ENCODE results near the gene BDH1.
"Not testable (repeated sequence)": the region's sequence is repeated elsewhere in the genome, so short reads cannot be mapped to it uniquely, and the experiment has no call there.

BDH1 gene

GRCh38 chr3:197555281-197556261 lies at the start of gene BDH1:
Gene BDH1, minus strand, starts transcription at chr3:197555968. Its CDS starts 9,525 bp downstream, at chr3:197546443.
- peak; percentile 49 for DNase-seq (ENCODE audit: low spot score)

GRCh38 chr3:197603317-197603933 lies 47.7 kb upstream of the BDH1 start:
- DNase-seq (ENCODE audit: low spot score): no peak

GRCh38 chr3:197602351-197602750 lies 46.6 kb upstream of the BDH1 start:
- DNase-seq (ENCODE audit: low spot score): not testable (repeated sequence)

- DNase-seq (ENCODE audit: low spot score): not testable (repeated sequence)
Observed at GRCh38 chr3:197601566-197601840, 45.7 kb upstream of the BDH1 start.

- no peak for DNase-seq (ENCODE audit: low spot score)
Observed at GRCh38 chr3:197600796-197601565, 45.2 kb upstream of the BDH1 start.

GRCh38 chr3:197599089-197599765 lies 43.5 kb upstream of the BDH1 start:
- DNase-seq (ENCODE audit: low spot score): peak; percentile 85

GRCh38 chr3:197598404-197598980 lies 42.7 kb upstream of the BDH1 start:
- no peak for DNase-seq (ENCODE audit: low spot score)

GRCh38 chr3:197597335-197597734 lies 41.6 kb upstream of the BDH1 start:
- no peak for DNase-seq (ENCODE audit: low spot score)

GRCh38 chr3:197595470-197596185 lies 39.9 kb upstream of the BDH1 start:
- no peak for DNase-seq (ENCODE audit: low spot score)

- no peak for DNase-seq (ENCODE audit: low spot score)
Observed at GRCh38 chr3:197593046-197593380, 37.2 kb upstream of the BDH1 start.

GRCh38 chr3:197592361-197593045 lies 36.7 kb upstream of the BDH1 start:
- DNase-seq (ENCODE audit: low spot score): no peak

GRCh38 chr3:197591816-197592215 lies 36.0 kb upstream of the BDH1 start:
- no peak for DNase-seq (ENCODE audit: low spot score)

GRCh38 chr3:197590313-197590962 lies 34.7 kb upstream of the BDH1 start:
- DNase-seq (ENCODE audit: low spot score): no peak

- no peak for DNase-seq (ENCODE audit: low spot score)
Observed at GRCh38 chr3:197589545-197589944, 33.8 kb upstream of the BDH1 start.

GRCh38 chr3:197586768-197587167 lies 31.0 kb upstream of the BDH1 start:
- not testable (repeated sequence) for DNase-seq (ENCODE audit: low spot score)

GRCh38 chr3:197586181-197586580 lies 30.4 kb upstream of the BDH1 start:
- no peak for DNase-seq (ENCODE audit: low spot score)

GRCh38 chr3:197584733-197585132 lies 29.0 kb upstream of the BDH1 start:
- DNase-seq (ENCODE audit: low spot score): no peak

GRCh38 chr3:197583371-197583770 lies 27.6 kb upstream of the BDH1 start:
- no peak for DNase-seq (ENCODE audit: low spot score)

- DNase-seq (ENCODE audit: low spot score): no peak
Observed at GRCh38 chr3:197580253-197580691, 24.5 kb upstream of the BDH1 start.

GRCh38 chr3:197578376-197578775 lies 22.6 kb upstream of the BDH1 start:
- DNase-seq (ENCODE audit: low spot score): no peak
